ENCODE measurements around the gene MYH11.
A peak's percentile ranks its signal among the peaks of the same experiment; 100 is the strongest.

Gene MYH11

DNA sequence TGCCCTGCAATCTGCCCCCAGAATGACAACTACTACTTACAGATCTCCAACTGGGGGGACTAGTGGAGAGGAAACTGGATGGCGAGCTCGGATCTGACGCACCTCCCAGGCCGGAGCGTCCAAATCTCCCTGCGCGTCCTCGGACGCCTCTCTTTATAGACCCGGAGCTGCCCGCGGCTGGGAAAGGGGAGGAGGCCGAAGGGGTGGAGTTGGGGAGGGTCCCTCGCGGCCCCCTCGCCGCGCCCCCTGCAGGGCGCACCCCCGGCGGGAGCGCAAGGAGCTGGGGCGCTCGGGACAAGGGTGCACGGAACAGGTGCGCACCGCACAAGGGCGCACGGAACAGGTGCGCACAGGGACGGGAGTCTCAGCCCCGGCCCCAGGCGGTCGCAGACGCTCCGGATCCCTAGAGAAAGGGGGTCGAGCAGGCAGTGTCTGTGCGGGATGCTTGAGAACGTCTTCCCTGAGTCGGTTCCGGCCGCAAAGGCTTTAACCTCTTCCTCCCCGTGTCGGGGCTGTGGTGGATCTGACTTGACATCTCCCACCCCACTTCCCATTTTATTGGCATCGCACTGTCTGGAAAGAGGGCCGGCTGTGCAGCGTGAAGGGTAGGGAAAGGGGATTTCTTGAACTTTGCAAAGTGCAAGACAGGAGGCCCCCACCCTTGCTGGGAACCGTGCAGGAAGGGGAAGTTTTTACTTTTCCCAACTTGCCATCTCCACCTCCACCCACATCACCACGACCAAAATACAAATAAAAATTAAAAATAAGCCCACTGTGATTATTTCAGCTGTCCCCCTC is at the start of gene MYH11:
Gene MYH11 (minus strand): TSS at position 128 of the 798 bp plus-strand sequence. CDS start 18,776 bp downstream, outside the sequence.
- DNase-seq (ENCODE audit: low read depth), result no peak

DNA sequence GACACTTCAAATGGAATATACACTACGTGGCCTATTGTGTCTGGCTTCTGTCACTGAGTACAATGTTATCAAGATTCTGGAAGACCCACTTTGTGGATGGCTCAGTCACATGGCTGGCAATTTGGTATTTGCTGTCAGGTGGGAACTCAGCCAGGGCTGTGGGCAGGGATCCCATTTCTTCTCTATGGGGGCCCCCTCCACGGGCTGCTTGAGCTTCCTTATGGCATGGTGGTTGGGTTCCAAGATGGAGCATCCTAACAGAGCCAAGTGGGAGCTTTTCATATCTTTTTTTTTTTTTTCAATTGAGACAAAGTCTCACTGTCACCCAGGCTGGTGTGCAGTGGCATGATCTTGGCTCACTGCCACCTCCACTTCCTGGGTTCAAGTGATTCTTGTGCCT is 49.6 kb upstream of the MYH11 start:
- DNase-seq (ENCODE audit: low read depth), result no peak

DNA sequence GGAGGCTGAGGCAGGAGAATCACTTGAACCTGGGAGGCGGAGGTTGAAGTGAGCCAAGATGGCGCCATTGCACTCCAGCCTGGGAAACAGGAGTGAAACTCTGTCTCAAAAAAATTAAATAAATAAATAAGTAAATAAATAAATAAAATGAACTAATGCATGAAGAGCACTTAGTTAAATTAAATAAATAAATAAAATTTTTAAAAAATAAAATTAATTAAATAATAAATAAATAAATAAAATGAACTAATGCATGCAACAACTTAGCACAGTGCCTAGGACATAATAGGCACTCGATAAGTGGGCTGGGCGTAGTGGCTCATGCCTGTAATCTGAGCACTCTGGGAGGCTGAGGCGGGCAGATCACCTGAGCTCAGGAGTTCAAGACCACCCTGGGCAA is 47.1 kb upstream of the MYH11 start:
- no peak for DNase-seq (ENCODE audit: low read depth)

DNA sequence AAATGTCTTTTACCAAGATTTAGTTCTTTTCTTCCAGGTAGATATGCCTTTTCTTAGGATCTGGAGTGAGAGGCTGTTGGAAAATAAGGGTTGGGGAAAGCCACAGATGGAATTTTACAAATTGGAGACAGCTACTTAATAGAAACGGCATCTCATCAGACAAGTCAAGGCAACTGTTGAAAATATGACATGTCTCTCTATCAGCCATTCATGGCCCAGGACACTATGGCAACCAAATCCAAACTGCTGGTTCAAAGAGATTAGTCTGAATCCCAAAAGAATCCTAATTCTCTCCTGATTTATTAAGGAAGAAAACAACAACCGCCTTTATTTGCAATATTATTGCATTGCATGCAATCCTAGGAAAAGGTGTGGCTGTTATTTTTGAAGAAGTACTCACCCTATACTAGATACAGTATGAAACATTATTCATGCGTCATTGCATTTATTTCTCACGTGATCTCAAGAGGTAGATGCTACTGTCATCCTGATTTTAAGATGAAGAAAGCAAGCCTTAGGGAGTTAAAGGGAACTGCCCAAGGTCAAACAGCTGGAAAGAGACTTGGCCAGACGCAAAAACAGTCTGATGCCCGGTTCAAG is 44.2 kb upstream of the MYH11 start:
- no peak for DNase-seq (ENCODE audit: low read depth)

DNA sequence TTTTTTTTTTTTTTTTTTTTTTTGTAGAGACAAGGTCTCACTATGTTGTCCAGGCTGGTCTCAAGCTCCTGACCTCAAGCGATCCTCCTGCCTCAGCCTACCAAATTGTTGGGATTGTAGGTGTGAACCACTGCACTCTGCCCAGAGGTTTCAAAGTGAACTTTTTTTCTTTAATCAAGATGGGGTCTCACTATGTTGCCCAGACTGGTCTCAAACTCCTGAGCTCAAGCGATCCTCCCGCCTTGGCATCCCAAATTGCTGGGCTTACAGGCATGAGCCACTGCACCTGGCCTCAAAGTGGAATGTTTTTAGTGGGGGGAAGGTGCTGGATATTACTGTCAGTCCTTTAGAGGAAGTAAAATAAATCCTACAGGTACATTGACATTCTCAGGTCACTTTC is 43.5 kb upstream of the MYH11 start:
- DNase-seq (ENCODE audit: low read depth), result no peak

DNA sequence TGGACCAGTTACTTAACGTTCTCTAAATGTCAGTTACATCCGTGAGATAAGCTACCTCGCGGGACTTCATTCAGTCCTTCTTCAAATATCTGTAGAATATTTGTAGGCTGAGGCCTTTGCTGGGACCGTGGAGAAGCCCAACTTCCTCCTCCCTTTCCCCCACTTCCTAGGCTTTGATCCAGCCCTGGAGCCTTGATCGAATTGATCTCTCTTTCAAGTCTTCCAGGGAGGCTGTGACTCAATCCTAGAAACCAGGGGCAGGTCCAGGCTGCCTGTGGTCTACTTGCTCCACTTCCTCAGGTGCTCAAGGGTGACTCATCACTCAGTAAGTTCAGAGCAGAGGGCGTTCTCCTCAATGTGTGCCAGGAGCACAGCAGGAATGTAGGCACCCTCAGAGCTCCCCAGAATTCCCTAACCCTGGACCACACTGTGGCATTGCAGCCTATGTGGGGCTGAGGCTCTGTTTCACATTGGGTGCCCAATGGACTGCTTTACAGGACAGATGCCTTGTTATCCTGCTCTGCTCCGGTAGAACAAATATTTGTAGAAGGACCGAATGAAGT is 42.8 kb upstream of the MYH11 start:
- DNase-seq (ENCODE audit: low read depth), result no peak

DNA sequence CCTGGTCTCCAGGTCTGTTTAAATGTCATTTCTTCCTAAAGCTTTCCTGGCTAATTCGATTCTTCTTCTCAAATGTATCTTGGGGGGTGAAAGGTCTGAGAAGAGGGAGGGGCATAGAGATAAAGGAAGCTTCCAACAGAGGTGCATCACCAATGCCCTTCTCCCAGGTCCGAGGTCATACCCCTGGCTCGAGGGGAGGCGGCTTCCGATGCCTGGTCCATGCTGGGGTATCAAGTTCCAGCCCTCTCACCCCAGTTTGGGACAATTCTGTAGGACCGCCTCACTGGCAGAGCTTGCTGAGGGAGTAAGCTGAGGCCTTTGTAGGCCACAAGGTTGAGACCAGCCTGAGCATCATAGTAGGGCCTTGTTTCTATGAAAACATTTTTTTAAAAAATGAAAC is 41.8 kb upstream of the MYH11 start:
- no peak for DNase-seq (ENCODE audit: low read depth)

DNA sequence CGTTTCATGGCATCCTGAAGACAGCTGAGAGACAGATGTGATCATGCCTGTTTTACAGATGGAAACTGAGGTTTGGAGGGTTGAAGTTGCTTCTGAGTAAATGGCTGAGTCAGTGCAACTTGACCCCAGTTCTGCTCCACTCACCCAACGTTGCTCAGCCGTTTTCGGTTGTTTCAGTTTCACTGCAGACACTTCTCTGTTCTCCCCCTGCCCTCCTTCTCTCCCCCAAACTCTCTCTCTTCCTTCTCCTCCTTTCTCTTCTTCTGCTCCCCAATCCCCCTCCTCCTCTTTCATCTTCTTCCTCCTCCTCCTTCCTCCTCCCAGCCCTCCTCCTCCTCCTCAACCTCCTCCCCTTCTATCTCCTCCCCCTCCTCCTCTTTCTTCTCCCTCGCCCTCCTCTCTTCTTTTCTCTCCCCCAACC is 41.0 kb upstream of the MYH11 start:
- DNase-seq (ENCODE audit: low read depth), result no peak

DNA sequence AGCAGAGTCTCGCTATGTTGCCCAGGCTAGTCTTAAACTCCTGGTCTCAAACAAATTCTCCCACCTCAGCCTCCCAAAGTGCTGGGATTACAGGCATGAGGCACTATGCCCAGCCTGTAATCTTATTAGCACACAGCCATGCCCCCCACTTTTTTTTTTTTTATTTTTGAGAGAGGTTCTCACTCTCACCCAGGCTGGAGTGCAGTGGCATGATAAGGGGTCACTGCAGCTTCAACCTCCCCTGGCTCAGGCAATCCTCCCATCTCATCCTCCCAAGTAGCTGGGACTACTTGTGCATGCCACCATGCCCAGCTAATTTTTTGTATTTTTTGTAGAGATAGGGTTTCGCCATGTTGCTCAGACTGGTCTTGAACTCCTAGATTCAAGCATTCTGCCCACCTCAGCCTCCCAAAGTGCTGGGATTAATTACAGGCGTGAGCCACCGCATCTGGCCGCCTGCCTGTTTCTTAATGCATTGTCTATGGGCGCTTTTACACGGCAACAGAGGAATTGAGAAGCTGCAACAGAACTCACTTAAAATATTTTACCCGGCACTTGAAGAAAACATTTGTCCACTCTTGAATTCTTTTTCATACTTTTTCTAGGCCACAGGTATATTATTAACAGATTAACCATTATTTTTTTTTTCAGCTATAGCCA is 40.4 kb upstream of the MYH11 start:
- DNase-seq (ENCODE audit: low read depth), result no peak

DNA sequence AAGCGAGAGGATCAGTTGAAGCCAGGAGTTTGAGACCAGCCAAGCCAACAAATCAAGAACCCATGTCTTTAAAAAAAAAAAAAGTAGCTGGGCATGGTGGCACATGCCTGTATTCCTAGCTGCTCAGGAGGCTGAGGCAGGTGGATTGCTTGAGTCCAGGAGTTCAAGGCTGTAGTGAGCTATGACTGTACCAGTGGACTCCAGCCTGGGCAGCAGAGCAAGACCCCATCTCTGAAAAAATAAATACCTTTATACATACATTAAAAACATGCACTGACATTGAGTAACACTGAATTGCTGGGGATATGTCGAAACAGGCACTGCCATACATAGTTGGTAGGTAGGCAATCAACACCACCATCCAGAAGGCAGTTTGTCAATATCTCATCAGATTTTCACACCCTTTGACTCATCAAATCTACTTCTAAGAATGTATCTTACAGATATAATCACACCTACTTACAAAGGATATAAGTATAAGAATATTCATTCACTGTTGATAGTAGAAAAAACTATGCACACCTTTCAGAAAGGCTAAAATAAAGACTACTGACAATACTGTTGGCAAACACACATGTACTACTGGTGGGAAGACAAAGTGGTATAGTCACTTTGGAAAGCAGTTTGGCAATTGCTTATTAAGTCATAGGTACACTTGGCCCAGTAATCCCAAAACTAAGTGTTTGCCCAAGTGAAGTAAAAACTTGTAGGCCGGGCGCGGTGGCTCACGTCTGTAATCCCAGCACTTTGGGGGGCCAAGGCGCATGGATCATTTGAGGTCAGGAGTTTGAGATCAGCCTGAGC is 37.9 kb upstream of the MYH11 start:
- no peak for DNase-seq (ENCODE audit: low read depth)

DNA sequence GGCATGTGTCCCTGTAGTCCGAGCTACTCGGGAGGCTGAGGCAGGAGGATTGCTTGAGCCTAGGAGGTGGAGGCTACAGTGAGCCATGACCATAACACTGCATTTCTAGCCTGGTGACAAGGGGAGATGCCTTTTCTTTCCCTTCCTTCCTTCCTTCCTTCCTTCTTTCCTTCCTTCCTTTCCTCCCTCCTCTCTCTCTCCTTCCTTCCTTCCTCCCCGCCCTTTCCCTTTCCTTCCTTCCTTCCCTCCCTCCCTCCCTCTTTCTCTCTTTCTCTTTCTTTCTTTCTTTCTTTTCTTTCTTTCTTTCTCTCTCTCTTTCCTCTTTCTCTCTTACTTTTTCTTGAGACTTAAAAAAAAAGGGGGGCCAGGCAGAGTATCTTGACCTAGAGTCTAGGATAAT is 34.7 kb upstream of the MYH11 start:
- DNase-seq (ENCODE audit: low read depth), result no peak

DNA sequence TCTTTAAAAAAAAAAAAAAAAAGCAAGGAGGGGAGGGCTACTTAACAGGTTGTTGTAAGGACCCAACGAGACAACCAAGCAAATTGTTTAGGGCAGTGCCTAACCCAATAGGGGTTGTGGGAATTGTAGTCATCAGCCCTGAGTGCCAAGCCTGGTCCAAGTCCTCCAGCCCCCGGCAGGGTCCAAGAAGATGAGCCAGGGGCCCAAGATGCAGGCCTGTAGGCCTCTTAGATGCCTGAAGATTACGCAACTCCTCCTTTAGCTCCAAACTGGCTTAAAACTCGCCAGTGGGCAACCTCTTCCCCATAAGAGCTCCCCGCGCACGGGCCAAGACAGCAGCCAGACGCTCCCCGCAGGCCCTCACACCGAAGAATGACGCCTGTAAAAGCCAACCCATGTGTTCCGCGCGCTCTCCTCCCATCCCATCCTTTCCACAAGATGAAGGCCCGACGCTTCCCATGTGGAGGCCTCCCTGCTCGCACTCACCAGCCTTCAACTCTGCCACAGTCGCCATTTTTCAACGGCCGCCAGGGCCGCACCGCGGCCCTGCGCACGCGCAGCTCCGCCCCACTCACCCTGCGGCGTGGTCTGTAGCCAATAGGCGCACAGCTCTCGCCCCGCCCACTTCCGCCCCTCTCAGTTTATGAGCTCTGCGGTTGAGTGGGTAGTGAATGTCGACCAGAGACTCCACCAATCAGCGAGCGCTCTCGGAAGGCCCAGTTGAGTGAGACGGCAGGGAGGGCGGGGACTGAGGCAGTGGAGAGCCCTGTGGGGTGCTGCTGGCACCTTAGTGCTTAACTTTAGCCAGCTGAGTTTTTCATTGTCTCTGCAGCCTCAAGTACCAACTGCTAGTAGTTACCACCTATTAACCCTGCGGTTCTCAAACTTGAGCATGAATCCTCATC is 31.5 kb upstream of the MYH11 start, which contains the start of gene CEP20:
Gene CEP20 (minus strand): TSS at position 532 of the 905 bp plus-strand sequence. CDS start 18 bp downstream, at position 514.
- peak; percentile 99 for DNase-seq (ENCODE audit: low read depth)

DNA sequence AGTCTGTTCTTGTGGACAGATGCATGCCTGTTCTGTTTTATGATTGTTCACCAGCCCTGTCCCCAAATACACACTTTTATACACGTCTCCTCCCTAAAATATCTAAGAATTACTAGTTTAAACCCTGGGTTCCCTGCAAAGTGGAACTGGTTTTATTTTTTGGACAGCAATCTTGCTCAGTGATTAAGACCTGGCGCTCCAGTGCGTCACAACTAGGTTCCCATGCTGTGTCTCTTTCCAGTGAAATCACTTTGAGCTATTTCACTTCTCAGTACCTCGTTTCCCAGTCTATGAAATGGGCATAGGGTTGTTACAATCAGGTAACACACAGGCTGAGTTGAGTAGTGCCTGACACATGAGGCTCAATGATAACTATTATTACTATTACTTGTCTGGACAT is 30.5 kb upstream of the MYH11 start:
- DNase-seq (ENCODE audit: low read depth), result no peak

DNA sequence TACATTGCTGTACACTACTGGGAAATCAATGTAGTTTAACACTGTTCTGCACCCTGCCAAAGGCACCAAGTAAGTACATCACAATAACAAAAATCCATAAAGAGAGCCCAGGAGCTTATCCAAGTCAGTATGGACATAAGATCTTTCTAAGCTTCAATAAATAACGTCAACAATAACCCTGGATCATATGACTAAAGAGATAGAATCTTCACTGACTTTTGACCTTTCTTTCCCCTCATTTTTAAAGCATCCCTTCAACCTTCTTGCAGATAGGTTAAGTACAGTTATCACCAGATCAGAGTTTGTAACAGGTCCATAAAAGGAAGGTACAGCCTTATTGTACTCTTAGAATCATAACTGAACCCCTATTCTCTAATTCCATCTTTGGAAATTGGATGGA is 29.2 kb upstream of the MYH11 start:
- no peak for DNase-seq (ENCODE audit: low read depth)

DNA sequence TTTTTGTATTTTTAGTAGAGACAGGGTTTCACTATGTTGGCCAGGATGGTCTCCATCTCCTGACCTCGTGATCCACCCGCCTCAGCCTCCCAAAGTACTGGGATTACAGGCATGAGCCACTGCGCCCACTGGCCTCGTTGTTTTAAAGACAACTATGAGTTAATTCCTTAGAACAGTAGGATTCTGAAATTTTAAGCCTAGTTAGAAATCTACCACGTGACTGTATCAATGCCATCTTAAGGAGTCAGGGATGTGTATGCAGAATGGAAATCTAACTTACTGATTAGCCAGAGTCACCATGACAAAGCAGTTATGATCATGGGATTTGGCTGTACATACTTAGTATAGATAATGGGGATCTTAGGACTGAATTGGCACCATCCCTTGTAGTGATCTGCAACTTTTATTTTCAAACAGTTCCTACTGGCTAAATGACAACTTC is 28.8 kb upstream of the MYH11 start:
- DNase-seq (ENCODE audit: low read depth), result no peak

DNA sequence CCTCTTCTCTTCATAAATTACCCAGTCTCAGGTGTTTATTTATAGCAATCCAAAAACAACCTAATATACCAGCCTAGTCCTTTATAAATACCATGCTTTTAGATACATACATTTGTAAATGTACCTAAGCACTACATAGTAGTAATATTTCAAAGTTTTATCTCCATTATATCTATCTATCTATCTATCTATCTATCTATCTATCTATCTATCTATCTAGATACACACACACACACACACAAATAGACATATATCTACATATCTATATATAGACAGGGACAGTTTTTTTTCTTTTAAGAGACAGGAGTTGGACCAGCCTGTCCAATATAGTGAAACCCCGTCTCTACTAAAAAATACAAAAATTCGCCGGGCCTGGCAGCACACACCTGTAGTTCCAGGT is 25.7 kb upstream of the MYH11 start:
- DNase-seq (ENCODE audit: low read depth), result no peak

DNA sequence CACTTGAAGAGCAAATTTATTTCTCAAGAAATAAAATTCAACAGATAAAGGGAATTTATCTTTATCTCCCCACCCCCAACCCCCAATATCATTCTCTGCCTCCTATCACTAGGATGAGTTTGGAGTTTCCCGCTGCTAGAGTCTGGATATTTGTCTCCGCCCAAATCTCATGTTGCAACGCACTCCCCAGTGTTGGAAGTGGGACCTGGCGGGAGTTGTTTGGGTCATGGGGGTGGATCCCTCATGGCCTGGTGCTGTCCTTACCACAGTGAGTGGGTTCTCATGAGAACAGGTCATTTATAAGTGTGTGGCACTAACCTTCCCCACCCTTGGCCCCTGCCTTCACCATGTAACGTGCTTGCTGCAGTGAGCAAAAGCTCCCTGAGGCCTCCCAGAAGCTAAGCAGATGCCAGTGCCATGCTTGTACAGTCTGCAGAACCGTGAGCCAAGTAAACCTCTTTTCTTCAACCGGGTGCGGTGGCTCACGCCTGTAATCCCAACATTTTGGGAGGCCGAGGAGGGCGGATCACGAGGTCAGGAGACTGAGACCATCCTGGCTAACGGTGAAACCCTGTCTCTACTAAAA is 25.1 kb upstream of the MYH11 start:
- DNase-seq (ENCODE audit: low read depth), result no peak

DNA sequence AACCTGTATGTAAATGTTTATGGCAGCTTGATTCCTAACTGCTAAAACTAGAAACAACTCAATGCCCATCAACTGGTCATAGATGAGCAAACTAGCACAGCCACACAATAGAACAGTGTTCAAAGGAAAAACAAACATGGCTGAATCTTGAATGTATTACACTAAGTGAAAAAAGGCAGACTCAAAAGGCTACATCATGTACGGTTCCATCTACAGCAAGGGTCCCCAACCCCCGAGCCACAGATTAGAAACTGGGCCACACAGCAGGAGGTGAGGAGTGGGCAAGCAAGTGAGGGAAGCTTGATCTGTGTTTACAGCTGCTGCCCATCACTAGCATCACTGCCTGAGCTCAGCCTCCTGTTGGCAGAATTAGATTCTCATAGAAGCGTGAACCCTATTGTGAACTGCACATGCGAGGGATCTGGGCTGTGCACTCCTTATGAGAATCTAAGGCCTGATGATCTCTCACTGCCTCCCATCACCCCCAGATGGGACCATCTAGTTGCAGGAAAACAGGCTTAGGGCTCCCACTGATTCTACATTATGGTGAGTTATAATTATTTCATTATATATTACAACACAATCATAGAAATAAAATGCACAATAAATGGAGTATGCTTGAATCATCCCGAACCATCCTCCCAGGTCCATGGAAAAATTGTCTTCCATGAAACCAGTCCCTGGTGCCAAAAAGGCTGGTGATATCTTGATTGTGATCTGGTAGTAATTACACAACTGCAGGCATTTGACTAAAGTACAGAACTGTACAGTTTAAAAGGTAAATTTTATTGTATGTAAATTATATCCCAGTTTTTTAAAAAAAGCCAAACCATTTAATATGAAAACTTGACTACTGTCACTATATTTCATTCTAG is 23.8 kb upstream of the MYH11 start:
- DNase-seq (ENCODE audit: low read depth), result no peak

DNA sequence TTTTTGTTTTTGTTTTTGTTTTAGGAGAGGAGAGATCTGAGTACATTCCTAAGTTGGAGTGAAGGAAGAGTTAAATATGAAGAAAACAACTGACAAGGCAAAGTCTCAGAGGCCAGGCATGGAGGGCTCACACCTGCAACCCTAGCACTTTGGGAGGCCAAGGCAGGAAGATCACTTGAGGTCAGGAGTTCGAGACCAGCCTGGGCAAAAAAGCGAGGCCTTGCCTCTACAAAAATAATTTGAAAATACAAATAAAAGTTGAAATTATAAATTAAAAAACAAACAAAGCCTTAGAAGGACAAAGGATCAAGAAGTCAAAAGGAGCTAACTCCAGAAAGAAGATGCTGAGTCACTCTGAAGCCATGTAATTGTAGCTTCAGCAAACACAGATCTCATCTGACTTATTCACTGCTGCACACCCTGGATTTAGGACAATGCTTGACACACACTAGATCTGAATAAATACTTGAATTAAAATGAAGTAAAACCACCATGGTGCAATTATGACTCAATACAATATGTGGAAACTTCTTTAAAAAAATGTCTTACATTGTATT is 22.5 kb upstream of the MYH11 start:
- no peak for DNase-seq (ENCODE audit: low read depth)

Data from stimulated activated CD8-positive, alpha-beta memory T cell treated with anti-CD3 and anti-CD28 coated beads, Interleukin-15, amount 100 ng/mL, for 1 hour (primary cell).